ENCODE results near the gene SRC. TPM values are rescaled to one million over a fixed set of nuclear protein-coding genes. Genes with fewer than 3 reads are reported as not detected.

Gene SRC
- total and polyA plus RNA-seq, 2 donors (not counting 3 experiments of a cell fraction or from before 2014, with no cell fraction given), result 22.6 to 29.4 TPM

GRCh38 chr20:37352608-37352980 is 6.7 kb downstream of the SRC start:
- no peak overlapping the region for H3K27ac ChIP-seq (ENCODE audit: insufficient read depth, low read depth, low read length)
- no peak for FAIRE-seq
- peaks cover 3% of the 10 kb centered on the region for H4K20me1 ChIP-seq (replicated peaks; ENCODE audit: control insufficient read depth, extremely low read depth, insufficient read depth, low read length)

More at GRCh38 chr20:37352608-37352980, 6.7 kb downstream of the SRC start:
- no peak for TF ChIP-seq MAX (IDR thresholded peaks at IDR 0.05; ENCODE audit: insufficient read depth, insufficient read length)
- no peak for TF ChIP-seq MYC (IDR thresholded peaks at IDR 0.05; ENCODE audit: low read depth, low read length)
- TF ChIP-seq CTCF (IDR thresholded peaks at IDR 0.05; ENCODE audit: extremely low read depth in 1 of 2, insufficient read depth in 1 of 2, low read depth in 1 of 2, low read length in 2 of 2), result no peak
- no peak for TF ChIP-seq JUN (IDR thresholded peaks at IDR 0.05; ENCODE audit: borderline replicate concordance, insufficient read depth, insufficient read length, low read depth)
- no peak for TF ChIP-seq EZH2 (IDR thresholded peaks at IDR 0.05; ENCODE audit: borderline replicate concordance, low read depth, low read length, severe bottlenecking)
- no peak for TF ChIP-seq GATA2 (IDR thresholded peaks at IDR 0.05; ENCODE audit: insufficient read depth, insufficient read length, low read depth, low read length)
- TF ChIP-seq POLR2A (IDR thresholded peaks at IDR 0.05; ENCODE audit: low read depth, low read length), result no peak
- TF ChIP-seq POLR2AphosphoS5 (IDR thresholded peaks at IDR 0.05; ENCODE audit: insufficient read depth, low read depth, low read length), result no peak
- no peak for TF ChIP-seq FOS (IDR thresholded peaks at IDR 0.05; ENCODE audit: borderline replicate concordance, insufficient read depth, low read length)
- intact Hi-C loops (cut with micrococcal nuclease) (no loop called here), dilution Hi-C loops (cut with MboI; ENCODE audit: extremely low pct_ligation_motif_present, low sequenced_read_pairs) (no loop called here)
- H3K79me2 ChIP-seq (ENCODE audit: control insufficient read depth, insufficient read depth, low read length), result peaks cover 99% of the 10 kb centered on the region
- H3K4me2 ChIP-seq (ENCODE audit: insufficient read depth, low read length), result no peak overlapping the region
- no peak for DNase-seq (ENCODE audit: low read depth, low spot score)
- no peak overlapping the region for H2AFZ ChIP-seq (ENCODE audit: low read depth, low read length)
- H3K4me1 ChIP-seq (ENCODE audit: control insufficient read depth, extremely low read depth, insufficient read depth, low read length), result peaks cover 3% of the 10 kb centered on the region
- CTCF ChIA-PET, result interaction anchor here (1.2 kb wide), 1 partner anchor 31 kb away, joined by 3 read pairs; no protein-coding TSS in a partner anchor
- no peaks in the 10 kb centered on the region for H3K27me3 ChIP-seq (ENCODE audit: control insufficient read depth in 2 of 2, insufficient read depth in 2 of 2, low read length in 2 of 2)
- peaks cover 3 to 6% of the 10 kb centered on the region in 2 experiments for H3K36me3 ChIP-seq (ENCODE audit: control insufficient read depth in 2 of 2, extremely low read depth in 1 of 2, insufficient read depth in 2 of 2, low read length in 2 of 2)
- H3K9ac ChIP-seq (replicated peaks; ENCODE audit: extremely low read depth, insufficient read depth, low read length), result no peak overlapping the region
- BruUV-seq (replicated peaks), result no TSS peak
- H3K9me1 ChIP-seq (replicated peaks; ENCODE audit: control insufficient read depth, extremely low read depth, insufficient read depth, low read length), result no peaks in the 10 kb centered on the region
- H3K9me3 ChIP-seq (replicated peaks; ENCODE audit: control insufficient read depth, insufficient read depth, low read length), result no peaks in the 10 kb centered on the region
- no peak overlapping the region for H3K4me3 ChIP-seq (replicated peaks in 1 of 3; ENCODE audit: insufficient read depth in 1 of 3, low read depth in 1 of 3, low read length in 3 of 3)
- POLR2A ChIA-PET, result no interaction called here

All from endothelial cell of umbilical vein (primary cell).